ENCODE measurements around the gene GLIS1. TPM values are rescaled to one million over a fixed set of nuclear protein-coding genes. Genes with fewer than 3 reads are reported as not detected.

GLIS1 gene
- total and polyA plus RNA-seq, 2 experiments from 2014 or later = 0.26 to 0.31 TPM

GRCh38 chr1:53542551-53542950 lies 196.4 kb downstream of the GLIS1 start:
- Mint-ChIP-seq H3K27me3 (ENCODE audit: insufficient read depth, low read depth, poor library complexity) (peaks cover 18% of the 10 kb centered on the region), H3K9me3 (no peaks in the 10 kb centered on the region), H3K27ac (no peak overlapping the region), H3K4me1 (peaks cover 18% of the 10 kb centered on the region), H3K4me3 (no peak overlapping the region), H3K36me3 (ENCODE audit: low read depth) (no peaks in the 10 kb centered on the region)
- Histone ChIP-seq H3K27ac (ENCODE audit: low read depth) (no peak overlapping the region), H3K4me1 (ENCODE audit: insufficient read depth) (no peaks in the 10 kb centered on the region), H3K36me3 (ENCODE audit: insufficient read depth) (no peaks in the 10 kb centered on the region), H4K20me1 (replicated peaks; ENCODE audit: insufficient read depth) (no peaks in the 10 kb centered on the region), H3K4me3 (no peak overlapping the region), H2AFZ (no peak overlapping the region), H3F3A (replicated peaks; ENCODE audit: low read depth) (no peaks in the 10 kb centered on the region), H3K79me2 (replicated peaks; ENCODE audit: insufficient read depth) (no peaks in the 10 kb centered on the region), H3K4me2 (no peak overlapping the region), H3K9me2 (ENCODE audit: insufficient read depth) (no peaks in the 10 kb centered on the region), H3K27me3 (ENCODE audit: insufficient read depth) (no peaks in the 10 kb centered on the region)
- DNase-seq (ENCODE audit: low spot score) (no peak), ATAC-seq (no peak)
- TF ChIP-seq, protein P1, sequence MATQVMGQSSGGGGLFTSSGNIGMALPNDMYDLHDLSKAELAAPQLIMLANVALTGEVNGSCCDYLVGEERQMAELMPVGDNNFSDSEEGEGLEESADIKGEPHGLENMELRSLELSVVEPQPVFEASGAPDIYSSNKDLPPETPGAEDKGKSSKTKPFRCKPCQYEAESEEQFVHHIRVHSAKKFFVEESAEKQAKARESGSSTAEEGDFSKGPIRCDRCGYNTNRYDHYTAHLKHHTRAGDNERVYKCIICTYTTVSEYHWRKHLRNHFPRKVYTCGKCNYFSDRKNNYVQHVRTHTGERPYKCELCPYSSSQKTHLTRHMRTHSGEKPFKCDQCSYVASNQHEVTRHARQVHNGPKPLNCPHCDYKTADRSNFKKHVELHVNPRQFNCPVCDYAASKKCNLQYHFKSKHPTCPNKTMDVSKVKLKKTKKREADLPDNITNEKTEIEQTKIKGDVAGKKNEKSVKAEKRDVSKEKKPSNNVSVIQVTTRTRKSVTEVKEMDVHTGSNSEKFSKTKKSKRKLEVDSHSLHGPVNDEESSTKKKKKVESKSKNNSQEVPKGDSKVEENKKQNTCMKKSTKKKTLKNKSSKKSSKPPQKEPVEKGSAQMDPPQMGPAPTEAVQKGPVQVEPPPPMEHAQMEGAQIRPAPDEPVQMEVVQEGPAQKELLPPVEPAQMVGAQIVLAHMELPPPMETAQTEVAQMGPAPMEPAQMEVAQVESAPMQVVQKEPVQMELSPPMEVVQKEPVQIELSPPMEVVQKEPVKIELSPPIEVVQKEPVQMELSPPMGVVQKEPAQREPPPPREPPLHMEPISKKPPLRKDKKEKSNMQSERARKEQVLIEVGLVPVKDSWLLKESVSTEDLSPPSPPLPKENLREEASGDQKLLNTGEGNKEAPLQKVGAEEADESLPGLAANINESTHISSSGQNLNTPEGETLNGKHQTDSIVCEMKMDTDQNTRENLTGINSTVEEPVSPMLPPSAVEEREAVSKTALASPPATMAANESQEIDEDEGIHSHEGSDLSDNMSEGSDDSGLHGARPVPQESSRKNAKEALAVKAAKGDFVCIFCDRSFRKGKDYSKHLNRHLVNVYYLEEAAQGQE (IDR thresholded peaks at IDR 0.05; ENCODE audit: unreplicated experiment) = no peak
- no peak for TF ChIP-seq CREB1 (CRISPR knock-in tag; IDR thresholded peaks at IDR 0.05; ENCODE audit: low read depth)
- TF ChIP-seq STAT1 (IDR thresholded peaks at IDR 0.05; ENCODE audit: unreplicated experiment) = no peak
- TF ChIP-seq ZNF114 (CRISPR knock-in tag; IDR thresholded peaks at IDR 0.05) = no peak
- no peak for TF ChIP-seq ZNF462 (CRISPR knock-in tag; IDR thresholded peaks at IDR 0.05)
- no peak for TF ChIP-seq EZH2phosphoT487 (IDR thresholded peaks at IDR 0.05; ENCODE audit: unreplicated experiment)
- TF ChIP-seq, protein P2, sequence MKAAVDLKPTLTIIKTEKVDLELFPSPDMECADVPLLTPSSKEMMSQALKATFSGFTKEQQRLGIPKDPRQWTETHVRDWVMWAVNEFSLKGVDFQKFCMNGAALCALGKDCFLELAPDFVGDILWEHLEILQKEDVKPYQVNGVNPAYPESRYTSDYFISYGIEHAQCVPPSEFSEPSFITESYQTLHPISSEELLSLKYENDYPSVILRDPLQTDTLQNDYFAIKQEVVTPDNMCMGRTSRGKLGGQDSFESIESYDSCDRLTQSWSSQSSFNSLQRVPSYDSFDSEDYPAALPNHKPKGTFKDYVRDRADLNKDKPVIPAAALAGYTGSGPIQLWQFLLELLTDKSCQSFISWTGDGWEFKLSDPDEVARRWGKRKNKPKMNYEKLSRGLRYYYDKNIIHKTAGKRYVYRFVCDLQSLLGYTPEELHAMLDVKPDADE (IDR thresholded peaks at IDR 0.05) = no peak
- TF ChIP-seq, protein P3, sequence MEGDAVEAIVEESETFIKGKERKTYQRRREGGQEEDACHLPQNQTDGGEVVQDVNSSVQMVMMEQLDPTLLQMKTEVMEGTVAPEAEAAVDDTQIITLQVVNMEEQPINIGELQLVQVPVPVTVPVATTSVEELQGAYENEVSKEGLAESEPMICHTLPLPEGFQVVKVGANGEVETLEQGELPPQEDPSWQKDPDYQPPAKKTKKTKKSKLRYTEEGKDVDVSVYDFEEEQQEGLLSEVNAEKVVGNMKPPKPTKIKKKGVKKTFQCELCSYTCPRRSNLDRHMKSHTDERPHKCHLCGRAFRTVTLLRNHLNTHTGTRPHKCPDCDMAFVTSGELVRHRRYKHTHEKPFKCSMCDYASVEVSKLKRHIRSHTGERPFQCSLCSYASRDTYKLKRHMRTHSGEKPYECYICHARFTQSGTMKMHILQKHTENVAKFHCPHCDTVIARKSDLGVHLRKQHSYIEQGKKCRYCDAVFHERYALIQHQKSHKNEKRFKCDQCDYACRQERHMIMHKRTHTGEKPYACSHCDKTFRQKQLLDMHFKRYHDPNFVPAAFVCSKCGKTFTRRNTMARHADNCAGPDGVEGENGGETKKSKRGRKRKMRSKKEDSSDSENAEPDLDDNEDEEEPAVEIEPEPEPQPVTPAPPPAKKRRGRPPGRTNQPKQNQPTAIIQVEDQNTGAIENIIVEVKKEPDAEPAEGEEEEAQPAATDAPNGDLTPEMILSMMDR (conservative IDR thresholded peaks at IDR 0.05; ENCODE audit: low read depth in 2 of 2) = no peak
- TF ChIP-seq ZNF331 (CRISPR knock-in tag; IDR thresholded peaks at IDR 0.05; ENCODE audit: low read depth) = no peak
- TF ChIP-seq POLR2AphosphoS5 (IDR thresholded peaks at IDR 0.05; ENCODE audit: low read depth) = no peak
- TF ChIP-seq EZH2 (IDR thresholded peaks at IDR 0.05; ENCODE audit: low read depth, unreplicated experiment) = no peak
- no peak for TF ChIP-seq JUNB (IDR thresholded peaks at IDR 0.05; ENCODE audit: unreplicated experiment)
- TF ChIP-seq NANOG (IDR thresholded peaks at IDR 0.05; ENCODE audit: borderline replicate concordance) = no peak

Measured in GM23338 (cell line).